OCI-LY7 (cell line): ENCODE results near the gene PLEKHH1. TPM values are rescaled to one million over a fixed set of nuclear protein-coding genes. Genes with fewer than 3 reads are reported as not detected.

ENCODE experiments used
- BruUV-seq: library from RNA; stranded (reverse); fragments of 400-500 nt; replicated peaks from 2 replicates; lab custom pipeline; 2021; lab: Mats Ljungman, UMichigan
- CTCF ChIA-PET: fragments of 300-600 bp; sonication (Branson Sonifier 250); formaldehyde crosslinking; loops from one replicate; lab custom pipeline; 2022; ENCODE audit warnings: antibody characterized with exemption; ENCODE audit not compliant: unreplicated experiment; lab: Charles Lee
- POLR2A ChIA-PET: fragments of 300-600 bp; sonication (Branson Sonifier 250); formaldehyde crosslinking; loops from one replicate; lab custom pipeline; 2022; ENCODE audit warnings: antibody characterized with exemption; lab: Charles Lee
- DNase-seq: peaks from one replicate; pipeline ENCODE4 v3.0.0-alpha.2; 2015; ENCODE audit warnings: low spot score
- H2AFZ ChIP-seq: fragments of 200-600 bp; sonication (generic), shearing (Covaris generic); 2 replicates; pipeline ENCODE4 v1.6.1; 2014; ENCODE audit warnings: mild to moderate bottlenecking, antibody characterized with exemption, low read length, moderate library complexity
- H3K27ac ChIP-seq: fragments of 200-600 bp; sonication (generic); 2 replicates; pipeline ENCODE4 v1.5.1; 2014; ENCODE audit warnings: mixed run types, low read depth, mild to moderate bottlenecking, moderate library complexity, low read length, inconsistent platforms; ENCODE audit not compliant: poor library complexity, severe bottlenecking
- H3K36me3 ChIP-seq: fragments of 200-600 bp; sonication (generic); 2 replicates; pipeline ENCODE4 v1.6.1; 2014; ENCODE audit warnings: mild to moderate bottlenecking, antibody characterized with exemption, low read length, moderate library complexity, mixed read lengths; ENCODE audit not compliant: insufficient read depth
- H3K4me1 ChIP-seq: fragments of 200-600 bp; sonication (generic); 2 replicates; pipeline ENCODE4 v1.5.1; 2014; ENCODE audit warnings: mild to moderate bottlenecking, low read length; ENCODE audit not compliant: insufficient read depth, poor library complexity, severe bottlenecking
- H3K4me2 ChIP-seq: fragments of 200-600 bp; sonication (generic); 2 replicates; pipeline ENCODE4 v1.6.1; 2014; ENCODE audit warnings: mild to moderate bottlenecking, low read length
- H3K4me3 ChIP-seq: fragments of 200-600 bp; sonication (generic); 2 replicates; pipeline ENCODE4 v1.5.1; 2014; ENCODE audit warnings: mild to moderate bottlenecking, low read depth, low read length; ENCODE audit not compliant: poor library complexity, severe bottlenecking
- H3K79me2 ChIP-seq: fragments of 200-600 bp; sonication (generic); 2 replicates; pipeline ENCODE4 v1.6.1; 2016; ENCODE audit warnings: low read depth, mild to moderate bottlenecking, low read length, moderate library complexity, mixed read lengths; ENCODE audit not compliant: insufficient read depth
- H3K9me2 ChIP-seq: fragments of 200-600 bp; sonication (generic); 2 replicates; pipeline ENCODE4 v1.6.1; 2016; ENCODE audit warnings: mild to moderate bottlenecking, low read length, mixed read lengths; ENCODE audit not compliant: insufficient read depth
- H3K9me3 ChIP-seq: fragments of 200-600 bp; sonication (generic); 2 replicates; pipeline ENCODE4 v1.6.1; 2014; ENCODE audit warnings: mild to moderate bottlenecking, mixed run types, low read length, mixed read lengths
- H4K20me1 ChIP-seq: fragments of 200-600 bp; sonication (generic); 2 replicates; pipeline ENCODE4 v1.6.1; 2014; ENCODE audit warnings: mild to moderate bottlenecking, antibody characterized with exemption, low read length, moderate library complexity, mixed read lengths; ENCODE audit not compliant: insufficient read depth
- CTCF ChIP-seq: fragments of 200-600 bp; sonication (generic); conservative IDR thresholded peaks from 2 replicates; pipeline ENCODE4 v1.5.1; 2014; ENCODE audit warnings: mild to moderate bottlenecking, antibody characterized with exemption, low read length, moderate library complexity, mixed read lengths
- EZH2phosphoT487 ChIP-seq: fragments of 200-600 bp; sonication (generic); IDR thresholded peaks from 2 replicates; pipeline ENCODE4 v1.6.1; 2018; ENCODE audit warnings: low read depth, borderline replicate concordance, mild to moderate bottlenecking, mixed run types, antibody characterized with exemption, low read length, moderate library complexity, mixed read lengths
- intact Hi-C: fragments of 100-400 bp; cut with micrococcal nuclease; formaldehyde crosslinking; loops from one replicate; pipeline ENCODE4 v1.10.0; 2022; ENCODE audit not compliant: unreplicated experiment
- total RNA-seq, 2 experiments: library from RNA; depleted of rRNA in 1 of 2; stranded (reverse); fragments of >200 nt in 1 of 2; shearing (Covaris generic) in 1 of 2; gene quantifications; 2 replicates each; pipeline ENCODE4 v1.2.3, GENCODE V29; 2014 to 2022

The PLEKHH1 gene
- total RNA-seq, 2 experiments from 2014 or later = not detected

GRCh38 chr14:67485501-67486095 is 47.5 kb upstream of the PLEKHH1 start:
- intact Hi-C loops = no loop called here
- no peak overlapping the region for H3K27ac ChIP-seq
- DNase-seq = no peak

GRCh38 chr14:67486890-67487289 is 46.2 kb upstream of the PLEKHH1 start:
- H3K9me2 ChIP-seq = no peaks in the 10 kb centered on the region
- no peak overlapping the region for H3K4me3 ChIP-seq
- TF ChIP-seq EZH2phosphoT487 (no peak), CTCF (0 out of 2 replicates have a peak, but pooled peaks have one; percentile 18)
- ChIA-PET POLR2A (interaction anchor here (1.1 to 1.9 kb wide), 5 partner anchors 10 to 45 kb away, joined by 4 to 8 read pairs (median 5); no protein-coding TSS in a partner anchor), CTCF (no interaction called here)
- H3K79me2 ChIP-seq = no peaks in the 10 kb centered on the region
- H3K4me1 ChIP-seq = peaks cover 56% of the 10 kb centered on the region
- H3K36me3 ChIP-seq = peaks cover 15% of the 10 kb centered on the region
- peaks cover 19% of the 10 kb centered on the region; the same call in 1 of the 2 replicates for H3K9me3 ChIP-seq
- intact Hi-C loops = no loop called here
- DNase-seq = no peak
- H2AFZ ChIP-seq = no peak overlapping the region
- peak overlapping the region; percentile 89 for H3K27ac ChIP-seq
- no TSS peak for BruUV-seq
- H4K20me1 ChIP-seq = no peaks in the 10 kb centered on the region
- no peak overlapping the region for H3K4me2 ChIP-seq

More at GRCh38 chr14:67485501-67486095, 47.5 kb upstream of the PLEKHH1 start:
- Histone ChIP-seq H3K9me2 (no peaks in the 10 kb centered on the region), H3K36me3 (peaks cover 15% of the 10 kb centered on the region), H3K4me3 (no peak overlapping the region), H3K79me2 (no peaks in the 10 kb centered on the region), H3K4me1 (peaks cover 49% of the 10 kb centered on the region), H3K4me2 (no peak overlapping the region), H4K20me1 (no peaks in the 10 kb centered on the region), H3K9me3 (peaks cover 15% of the 10 kb centered on the region; the same call in 1 of the 2 replicates), H2AFZ (no peak overlapping the region)
- CTCF ChIA-PET = interaction anchor here (1.0 kb wide), 1 partner anchor 212 kb away, joined by 3 read pairs; no protein-coding TSS in a partner anchor
- BruUV-seq = no TSS peak
- no peak for TF ChIP-seq CTCF
- POLR2A ChIA-PET = interaction anchor here (1.3 kb wide), 1 partner anchor 9 kb away, joined by 5 read pairs; no protein-coding TSS in a partner anchor

GRCh38 chr14:67487332-67487731 is 45.8 kb upstream of the PLEKHH1 start:
- no peak for DNase-seq
- no peak for TF ChIP-seq EZH2phosphoT487
- TF ChIP-seq CTCF = no peak
- H3K4me1 ChIP-seq = peaks cover 61% of the 10 kb centered on the region
- H3K79me2 ChIP-seq = no peaks in the 10 kb centered on the region
- H3K27ac ChIP-seq = peak overlapping the region; percentile 89
- H3K9me3 ChIP-seq = peaks cover 23% of the 10 kb centered on the region; the same call in 1 of the 2 replicates
- no peaks in the 10 kb centered on the region for H4K20me1 ChIP-seq
- no TSS peak for BruUV-seq
- peak overlapping the region; percentile 78; the same call in 1 of the 2 replicates for H3K4me2 ChIP-seq
- intact Hi-C loops = no loop called here
- no peak overlapping the region for H2AFZ ChIP-seq
- no peaks in the 10 kb centered on the region for H3K9me2 ChIP-seq
- ChIA-PET CTCF (interaction anchor here (1.1 kb wide), 1 partner anchor 22 kb away, joined by 4 read pairs; no protein-coding TSS in a partner anchor), POLR2A (interaction anchor here (0.6 to 1.9 kb wide), 7 partner anchors 18 to 212 kb away, joined by 3 to 8 read pairs (median 4); partner anchors contain the start of gene PIGH)
- peaks cover 17% of the 10 kb centered on the region for H3K36me3 ChIP-seq
- H3K4me3 ChIP-seq = no peak overlapping the region
